Transverse colon (tissue), 4 donors: ENCODE data around the gene WDFY2. TPM values are rescaled to one million over a fixed set of nuclear protein-coding genes. Genes with fewer than 3 reads are reported as not detected.

Source experiments
- DNase-seq: peaks from one replicate; pipeline ENCODE4 v3.0.0-alpha.2; 2019
- H3K27ac ChIP-seq, 4 donors: fragments of 200-600 bp; sonication (generic); 2 replicates each; pipeline ENCODE4 v1.5.1; 2016 to 2018; ENCODE audit warnings: inconsistent platforms in 4 of 4
- H3K27me3 ChIP-seq: fragments of 200-600 bp; sonication (generic); 2 replicates; pipeline ENCODE4 v1.5.1; 2017; ENCODE audit warnings: inconsistent platforms
- H3K36me3 ChIP-seq, 4 donors: fragments of 200-600 bp; sonication (generic); 2 replicates each; pipeline ENCODE4 v1.5.1; 2017 to 2019; ENCODE audit warnings: inconsistent platforms in 4 of 4
- H3K4me1 ChIP-seq, 4 donors: fragments of 200-600 bp; sonication (generic); 2 replicates each; pipeline ENCODE4 v1.5.1; 2017 to 2020; ENCODE audit warnings: inconsistent platforms in 4 of 4
- H3K4me3 ChIP-seq, 4 donors: fragments of 200-600 bp; sonication (generic); 1 replicate in 1 of 4; 2 replicates in 3 of 4; pipeline versions ENCODE4 v1.5.1 to v1.6.1; 2017 to 2019; ENCODE audit warnings: inconsistent platforms in 4 of 4
- H3K9me3 ChIP-seq, 2 donors: fragments of 200-600 bp; sonication (generic); 2 replicates each; pipeline ENCODE4 v1.5.1; 2017 to 2019; ENCODE audit warnings: inconsistent platforms in 2 of 2
- EP300 ChIP-seq: sonication (generic); formaldehyde crosslinking; IDR thresholded peaks from one replicate; pipeline ENCODE4 v1.6.1; 2017; ENCODE audit warnings: antibody characterized with exemption, low read depth
- POLR2A ChIP-seq: fragments of 450-650 bp; IDR thresholded peaks from one replicate; pipeline ENCODE4 v1.6.1; 2016; ENCODE audit warnings: antibody characterized with exemption, mild to moderate bottlenecking, moderate library complexity
- POLR2AphosphoS5 ChIP-seq, 3 donors: sonication (generic); formaldehyde crosslinking; IDR thresholded peaks; one replicate each; pipeline ENCODE4 v1.6.1; 2016; ENCODE audit warnings: antibody characterized with exemption in 3 of 3
- whole genome bisulfite sequencing, 2 donors: methylation state at CpG; one replicate each; pipeline ENCODE4 v1.1.5; 2018; ENCODE audit warnings: low coverage in 1 of 2; 5-methylcytosine and 5-hydroxymethylcytosine counted together
- in situ Hi-C, 4 donors: fragments of 200-750 bp; cut with MboI; loops; one replicate each; pipeline versions ENCODE4 v1.15.0 to v1.15.1; 2017; ENCODE audit warnings: low sequenced_read_pairs in 3 of 4, low pct_ligation_motif_present in 1 of 4, low pct_unique_long_range_greater_than_20kb in 1 of 4
- intact Hi-C: fragments of 100-400 bp; cut with DNase I; formaldehyde crosslinking; loops from one replicate; pipeline ENCODE4 v1.15.1; 2023; ENCODE audit warnings: low total_unique reads
- total RNA-seq, 4 donors: library from RNA; depleted of rRNA; stranded (reverse); fragments of >200 nt; gene quantifications; one replicate each; pipeline ENCODE4 v1.1.0, GENCODE V29; 2016
- TF ChIP-seq, protein P1 (sequence below), 5 experiments: fragments of 200-600 bp in 3 of 5; fragments of 450-650 bp in 2 of 5; sonication (generic) in 3 of 5; IDR thresholded peaks; 1 replicate in 2 of 5; 2 replicates in 3 of 5; pipeline ENCODE4 v1.5.1; 2016 to 2017; ENCODE audit warnings: antibody characterized with exemption in 5 of 5, inconsistent platforms in 3 of 5, mild to moderate bottlenecking in 2 of 5, moderate library complexity in 1 of 5

WDFY2 gene
- total RNA-seq, 4 donors from 2014 or later = 2.4 to 12.3 (median 6.7) TPM

DNA sequence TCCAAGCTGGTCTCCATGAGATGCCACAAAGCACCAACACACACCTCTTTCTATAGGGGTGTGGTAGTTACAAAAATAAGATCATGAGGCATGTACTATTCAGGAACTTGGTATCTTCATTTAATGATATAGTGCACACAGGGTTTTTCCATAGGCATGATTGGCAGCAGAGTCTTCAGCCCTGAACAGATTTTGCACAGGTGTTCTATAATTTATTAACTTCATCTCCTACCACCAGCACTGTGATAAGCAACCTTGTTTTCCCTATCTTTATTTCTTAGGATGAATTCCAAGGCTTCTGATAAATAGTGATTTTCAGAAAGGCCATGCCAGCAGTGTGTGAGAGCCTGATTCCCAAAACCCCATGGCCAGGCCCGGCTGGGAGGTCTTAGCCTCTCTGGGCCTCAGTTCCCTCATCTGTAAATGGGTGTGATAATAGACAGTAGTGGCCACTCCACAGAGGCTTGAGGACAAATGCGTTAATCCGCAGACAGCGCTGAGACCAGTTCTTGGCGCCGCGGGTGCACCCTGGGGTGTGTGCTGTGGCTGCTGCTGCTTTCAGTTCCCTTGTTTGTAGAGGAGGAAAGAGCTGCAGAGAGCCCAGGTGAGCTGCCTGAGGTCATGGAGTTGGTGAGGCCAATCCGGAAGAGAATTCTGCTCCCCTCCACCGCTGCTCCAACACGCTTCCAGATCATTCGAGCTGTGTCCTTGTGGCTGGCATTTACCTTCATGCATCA lies 186.6 kb downstream of the WDFY2 start:
- Histone ChIP-seq H3K4me3 (no peak overlapping the region), H3K4me1 (peaks cover 0 to 5% (median 0%) of the 10 kb centered on the region in 4 donors), H3K27ac (no peak overlapping the region), H3K36me3 (no peaks in the 10 kb centered on the region), H3K27me3 (no peaks in the 10 kb centered on the region), H3K9me3 (no peaks in the 10 kb centered on the region)
- 86% methylated on average over 11 of the region's 11 CpGs; no CpG with 5 or more reads in 1 of the 2 donors for WGBS, 2 donors
- in situ Hi-C loops (no loop called here), intact Hi-C loops (no loop called here)
- no peak for DNase-seq
- TF ChIP-seq EP300 (no peak), POLR2A (no peak), POLR2AphosphoS5 (IDR thresholded peaks at IDR 0.05) (no peak)
- TF ChIP-seq, protein P1, sequence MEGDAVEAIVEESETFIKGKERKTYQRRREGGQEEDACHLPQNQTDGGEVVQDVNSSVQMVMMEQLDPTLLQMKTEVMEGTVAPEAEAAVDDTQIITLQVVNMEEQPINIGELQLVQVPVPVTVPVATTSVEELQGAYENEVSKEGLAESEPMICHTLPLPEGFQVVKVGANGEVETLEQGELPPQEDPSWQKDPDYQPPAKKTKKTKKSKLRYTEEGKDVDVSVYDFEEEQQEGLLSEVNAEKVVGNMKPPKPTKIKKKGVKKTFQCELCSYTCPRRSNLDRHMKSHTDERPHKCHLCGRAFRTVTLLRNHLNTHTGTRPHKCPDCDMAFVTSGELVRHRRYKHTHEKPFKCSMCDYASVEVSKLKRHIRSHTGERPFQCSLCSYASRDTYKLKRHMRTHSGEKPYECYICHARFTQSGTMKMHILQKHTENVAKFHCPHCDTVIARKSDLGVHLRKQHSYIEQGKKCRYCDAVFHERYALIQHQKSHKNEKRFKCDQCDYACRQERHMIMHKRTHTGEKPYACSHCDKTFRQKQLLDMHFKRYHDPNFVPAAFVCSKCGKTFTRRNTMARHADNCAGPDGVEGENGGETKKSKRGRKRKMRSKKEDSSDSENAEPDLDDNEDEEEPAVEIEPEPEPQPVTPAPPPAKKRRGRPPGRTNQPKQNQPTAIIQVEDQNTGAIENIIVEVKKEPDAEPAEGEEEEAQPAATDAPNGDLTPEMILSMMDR (IDR thresholded peaks at IDR 0.05) = no peak

DNA sequence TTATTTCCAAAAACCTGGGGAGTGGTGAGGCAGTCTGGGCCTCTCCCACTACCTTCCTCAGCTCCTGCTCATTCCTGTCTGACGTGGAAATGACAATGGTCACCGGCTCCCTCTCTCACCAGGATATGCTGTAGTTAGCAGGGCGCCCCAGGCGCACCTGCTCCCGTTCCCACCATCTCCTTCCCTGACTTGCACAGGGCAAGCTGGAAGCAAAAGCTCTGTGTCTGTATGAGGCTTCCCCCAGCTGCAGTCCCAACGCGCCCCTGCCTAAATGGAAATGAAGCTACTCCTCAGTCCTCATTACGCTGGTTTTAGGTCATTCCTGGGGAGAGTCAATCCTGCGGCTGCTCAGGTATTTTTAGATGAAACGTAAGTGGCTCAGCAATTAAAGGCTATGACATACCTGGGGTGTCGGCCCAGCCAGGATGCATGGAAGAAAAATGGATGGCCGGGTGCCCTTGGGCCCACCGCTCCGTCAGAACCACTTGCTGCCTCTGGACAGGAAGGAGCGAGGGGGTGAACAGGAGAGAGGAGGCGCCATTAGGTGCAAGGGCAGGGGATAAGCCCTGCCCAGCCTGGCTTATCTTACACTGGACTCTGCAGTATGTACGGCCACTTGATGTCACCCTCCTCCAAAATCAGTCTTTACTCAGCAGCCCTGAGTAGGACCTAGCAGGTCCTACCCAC lies 187.3 kb downstream of the WDFY2 start:
- H3K27me3 ChIP-seq = no peaks in the 10 kb centered on the region
- H3K4me1 ChIP-seq = peaks cover 0 to 5% (median 0%) of the 10 kb centered on the region in 4 donors
- no peak overlapping the region for H3K4me3 ChIP-seq
- TF ChIP-seq EP300 = no peak
- TF ChIP-seq, protein P1 (IDR thresholded peaks at IDR 0.05) = no peak
- TF ChIP-seq POLR2A = no peak
- no peak for TF ChIP-seq POLR2AphosphoS5 (IDR thresholded peaks at IDR 0.05)
- 90 to 95% methylated on average over 2 to 17 of the region's 17 CpGs for WGBS, 2 donors
- no peaks in the 10 kb centered on the region for H3K9me3 ChIP-seq
- DNase-seq = no peak
- H3K27ac ChIP-seq = no peak overlapping the region
- in situ Hi-C loops (no loop called here), intact Hi-C loops (no loop called here)
- H3K36me3 ChIP-seq = no peaks in the 10 kb centered on the region

DNA sequence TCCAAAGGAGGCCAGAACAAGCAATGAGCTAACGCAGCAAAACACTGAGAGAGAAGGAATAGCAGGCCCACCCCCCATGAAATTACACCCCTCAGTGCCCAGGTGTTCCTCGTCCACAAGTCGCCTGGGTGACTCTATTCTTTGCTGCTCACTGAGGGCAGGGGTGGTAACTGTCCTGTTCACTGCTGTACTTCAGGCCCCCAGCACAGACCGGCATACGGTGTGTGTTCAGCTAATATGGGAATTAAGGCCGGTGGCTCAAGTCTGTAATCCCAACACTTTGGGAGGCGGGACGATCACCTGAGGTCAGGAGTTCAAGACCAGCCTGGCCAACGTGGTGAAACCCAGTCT lies 187.8 kb downstream of the WDFY2 start:
- 91 to 92% methylated on average over 2 to 9 of the region's 9 CpGs for WGBS, 2 donors
- H3K27me3 ChIP-seq = no peaks in the 10 kb centered on the region
- H3K27ac ChIP-seq = no peak overlapping the region
- TF ChIP-seq POLR2A (no peak), POLR2AphosphoS5 (IDR thresholded peaks at IDR 0.05) (no peak), EP300 (no peak)
- TF ChIP-seq, protein P1 (IDR thresholded peaks at IDR 0.05) = no peak
- DNase-seq = no peak
- H3K4me1 ChIP-seq = peaks cover 0 to 5% (median 0%) of the 10 kb centered on the region in 4 donors
- in situ Hi-C loops (no loop called here), intact Hi-C loops (no loop called here)
- no peaks in the 10 kb centered on the region for H3K36me3 ChIP-seq
- no peak overlapping the region for H3K4me3 ChIP-seq
- no peaks in the 10 kb centered on the region for H3K9me3 ChIP-seq

DNA sequence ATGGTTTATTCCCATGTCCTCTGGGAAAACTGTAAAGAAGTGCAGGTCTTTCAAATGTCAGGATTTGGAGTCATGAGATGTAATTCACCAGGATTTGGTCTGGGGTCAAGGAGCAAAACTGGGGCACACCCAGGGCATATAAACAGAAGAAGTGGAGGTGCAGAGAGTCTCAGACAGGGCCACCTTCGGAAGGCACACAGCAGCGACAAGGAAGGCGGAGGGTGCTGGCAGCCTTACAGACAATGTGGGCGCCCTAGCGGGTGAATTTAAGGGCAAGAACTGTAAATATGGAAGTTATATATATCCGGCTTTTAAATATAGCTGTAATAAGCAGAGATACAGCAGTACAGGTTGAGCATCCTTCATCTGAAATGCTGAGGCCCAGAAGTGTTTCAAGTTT lies 188.5 kb downstream of the WDFY2 start:
- peaks cover 0 to 5% (median 0%) of the 10 kb centered on the region in 4 donors for H3K4me1 ChIP-seq
- in situ Hi-C loops (no loop called here), intact Hi-C loops (no loop called here)
- no peak overlapping the region for H3K27ac ChIP-seq
- no peaks in the 10 kb centered on the region for H3K27me3 ChIP-seq
- no peaks in the 10 kb centered on the region for H3K36me3 ChIP-seq
- no peaks in the 10 kb centered on the region for H3K9me3 ChIP-seq
- TF ChIP-seq, protein P1 (IDR thresholded peaks at IDR 0.05) = no peak
- TF ChIP-seq EP300 (no peak), POLR2A (no peak), POLR2AphosphoS5 (IDR thresholded peaks at IDR 0.05) (no peak)
- no peak overlapping the region for H3K4me3 ChIP-seq
- DNase-seq = no peak
- WGBS, 2 donors = 86 to 89% methylated on average over 6 of the region's 6 CpGs
